NOMO-1 (cell line): ENCODE data around the gene PTPRT.
A peak's percentile ranks its signal among the peaks of the same experiment; 100 is the strongest.

Source experiments
- DNase-seq, 2 experiments: peaks; one replicate each; lab custom pipeline; 2025; ENCODE audit not compliant: unreplicated experiment in 2 of 2; lab: John Stamatoyannopoulos, UW

PTPRT gene

GRCh38 chr20:42587427-42587826, 602.3 kb downstream of the PTPRT start:
- DNase-seq: no peak

- DNase-seq: no peak
These were observed 608.4 kb downstream of the PTPRT start for GRCh38 chr20:42581311-42581710.

GRCh38 chr20:42576167-42576566, 613.5 kb downstream of the PTPRT start:
- DNase-seq: no peak

- no peak for DNase-seq
These were observed 617.2 kb downstream of the PTPRT start for GRCh38 chr20:42572320-42573016.

DNA sequence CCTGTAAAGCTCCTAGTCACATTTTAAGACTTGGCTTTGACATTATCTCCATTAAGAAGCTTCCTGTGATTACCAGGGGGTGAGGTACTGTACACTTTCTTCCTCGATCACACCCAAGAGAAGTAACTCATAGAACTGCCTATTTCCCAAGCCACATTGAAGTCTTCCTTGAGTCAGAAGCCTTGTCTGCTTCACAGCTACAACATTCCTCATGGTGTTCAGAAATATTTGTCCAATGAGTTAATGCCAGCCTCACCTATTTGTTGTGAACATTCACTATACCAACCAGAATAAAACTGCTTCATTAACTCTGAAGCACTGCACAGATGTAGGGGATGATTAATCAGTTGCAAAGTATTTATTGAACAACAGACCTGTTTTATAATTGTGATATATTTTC, 622.3 kb downstream of the PTPRT start:
- DNase-seq: no peak

DNA sequence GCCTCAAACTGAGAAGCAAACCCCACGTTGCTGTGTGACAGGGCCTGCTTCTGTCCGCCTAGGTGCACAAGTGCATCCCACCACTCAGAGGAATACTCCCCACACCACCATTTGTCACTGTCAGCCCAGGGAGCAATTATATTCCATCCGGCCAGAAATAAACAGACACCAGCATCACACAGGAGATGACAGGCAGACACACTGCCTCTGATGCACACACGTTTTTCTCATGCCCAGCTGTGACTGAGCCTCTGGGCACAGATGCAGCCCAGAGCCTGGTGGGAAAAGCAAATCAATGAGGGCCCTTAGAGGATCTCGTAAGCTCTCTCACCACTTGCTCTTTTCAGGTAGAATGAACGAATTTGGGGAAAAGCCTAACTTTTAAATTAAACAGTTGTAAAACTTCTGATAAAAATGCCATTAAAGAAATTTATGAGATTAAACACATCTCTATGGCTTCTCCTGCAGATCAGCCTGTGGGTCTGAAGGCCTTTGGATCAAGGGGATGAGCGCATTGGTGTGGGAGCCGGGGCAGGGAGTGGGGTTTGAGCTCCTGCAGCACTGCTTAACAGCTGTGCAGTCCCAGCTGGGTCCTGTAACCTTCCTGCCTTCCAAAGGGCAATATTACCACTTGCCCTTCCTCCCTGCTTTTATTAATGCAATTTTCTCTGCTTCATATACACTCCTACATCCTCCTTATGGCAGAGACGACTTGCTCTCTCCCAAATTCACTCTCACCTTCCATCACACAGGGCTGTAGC, 624.3 kb downstream of the PTPRT start:
- no peak for DNase-seq

- DNase-seq: no peak
These were observed 630.0 kb downstream of the PTPRT start for GRCh38 chr20:42559665-42560064.

GRCh38 chr20:42556575-42556974, 633.1 kb downstream of the PTPRT start:
- DNase-seq: no peak

- no peak for DNase-seq
These were observed 636.3 kb downstream of the PTPRT start for GRCh38 chr20:42553374-42553773.

DNA sequence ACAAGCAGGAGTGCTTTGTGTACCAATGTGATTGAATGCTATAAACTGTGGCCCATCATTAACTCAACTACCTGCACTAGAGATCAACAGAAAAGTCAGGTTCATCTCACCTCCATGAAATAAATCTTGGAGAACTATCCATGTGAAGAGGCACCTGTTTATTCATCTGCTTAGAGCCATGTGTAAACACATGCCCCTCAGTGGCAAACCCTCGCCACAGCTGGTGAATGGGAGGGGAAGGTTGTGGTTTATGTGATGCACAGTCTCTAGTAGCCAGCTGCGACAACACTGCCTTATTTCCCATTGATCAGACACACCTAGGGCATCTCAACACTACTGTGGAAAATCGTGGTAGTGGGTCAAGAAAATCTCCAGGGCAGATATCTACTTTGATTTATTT, 640.2 kb downstream of the PTPRT start:
- DNase-seq: no peak

DNA sequence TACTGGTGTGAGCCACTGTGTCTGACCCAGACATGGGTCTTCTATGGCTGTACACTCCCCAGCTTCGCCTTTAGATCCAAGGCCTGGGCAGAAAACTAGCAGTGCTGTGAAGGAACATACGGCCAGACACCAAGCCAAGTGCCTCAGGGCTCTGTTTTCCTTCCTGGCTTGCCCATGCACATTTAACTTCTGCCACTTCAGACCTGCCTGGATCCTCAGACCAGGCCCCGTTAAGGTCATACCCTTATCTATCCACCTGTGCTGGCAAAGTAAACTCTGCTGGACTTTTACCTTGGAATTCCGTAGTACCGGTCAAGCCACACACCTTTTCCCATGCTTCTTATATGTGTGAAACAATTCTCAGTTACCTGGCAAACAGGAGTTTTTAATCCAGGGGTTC, 644.8 kb downstream of the PTPRT start:
- DNase-seq: no peak

DNA sequence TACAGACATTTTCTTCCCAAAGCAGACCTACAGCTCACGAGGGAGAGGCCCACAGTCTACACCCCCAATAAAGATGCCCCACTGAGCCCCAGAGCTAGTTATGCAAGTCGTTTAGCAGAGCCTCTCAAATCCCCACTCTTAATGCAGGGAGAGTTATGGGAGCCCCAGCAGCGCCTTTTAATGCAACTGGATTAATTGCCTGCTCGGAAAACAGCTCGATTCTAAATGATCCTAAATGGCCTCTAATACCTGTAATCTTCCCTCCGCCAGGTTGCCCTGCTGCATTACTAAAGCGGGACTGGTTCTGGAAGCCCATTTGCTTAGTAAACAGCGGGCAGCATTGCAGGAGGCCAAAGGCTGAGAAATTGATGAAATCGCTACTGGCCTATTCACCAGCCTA, 656.9 kb downstream of the PTPRT start:
- no peak for DNase-seq

DNA sequence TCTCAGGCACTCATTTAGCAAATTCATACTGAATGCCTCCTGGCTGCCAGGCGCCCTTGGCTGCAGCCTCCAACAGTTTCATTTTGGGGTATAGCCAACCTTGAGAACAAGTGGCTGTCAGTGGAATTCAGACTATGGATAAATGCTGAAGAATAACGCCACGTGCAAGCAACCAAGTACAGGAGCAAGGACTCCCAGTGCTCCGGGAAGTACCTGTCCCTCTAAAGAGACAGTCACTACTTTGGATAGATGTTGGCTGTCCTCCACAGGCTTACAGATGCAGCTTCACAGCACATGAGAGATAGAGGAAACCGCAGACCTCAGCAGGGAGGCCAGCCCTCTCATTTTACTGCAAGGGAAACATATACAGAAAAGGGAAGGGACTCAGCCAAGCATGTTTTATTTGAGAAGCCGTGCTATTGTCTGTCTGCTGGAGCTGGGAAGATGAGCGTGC, 658.2 kb downstream of the PTPRT start:
- peak in 1 of 2 experiments; percentile 19 for DNase-seq

DNA sequence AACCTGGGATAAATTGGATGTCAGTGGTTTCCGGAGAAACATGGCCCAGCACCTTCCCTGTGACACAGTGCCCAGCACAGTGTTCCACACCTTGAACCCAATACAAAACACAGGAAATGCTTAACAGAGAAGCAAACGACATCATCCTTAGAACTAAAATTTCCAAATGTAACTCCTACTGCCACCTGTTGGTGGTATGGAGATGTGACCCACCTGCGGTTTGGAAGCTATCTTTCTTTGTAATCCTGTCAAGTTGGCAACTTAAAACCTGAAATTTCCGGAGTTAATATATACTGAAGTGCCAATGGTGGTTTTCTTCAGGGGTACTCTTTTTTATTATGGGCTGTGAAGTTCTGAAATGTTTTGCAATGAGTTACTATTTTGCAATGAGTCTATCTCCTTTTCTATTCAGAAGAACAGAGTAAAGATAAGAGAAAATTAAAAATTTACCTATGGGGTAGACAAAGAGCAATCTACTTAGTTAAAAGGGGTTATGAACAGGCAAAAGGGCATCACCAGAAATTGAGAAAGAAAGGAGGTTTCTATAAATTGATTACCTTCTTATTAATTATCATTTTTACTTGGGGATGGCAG, 658.8 kb downstream of the PTPRT start:
- DNase-seq: peak in 1 of 2 experiments; percentile 32

DNA sequence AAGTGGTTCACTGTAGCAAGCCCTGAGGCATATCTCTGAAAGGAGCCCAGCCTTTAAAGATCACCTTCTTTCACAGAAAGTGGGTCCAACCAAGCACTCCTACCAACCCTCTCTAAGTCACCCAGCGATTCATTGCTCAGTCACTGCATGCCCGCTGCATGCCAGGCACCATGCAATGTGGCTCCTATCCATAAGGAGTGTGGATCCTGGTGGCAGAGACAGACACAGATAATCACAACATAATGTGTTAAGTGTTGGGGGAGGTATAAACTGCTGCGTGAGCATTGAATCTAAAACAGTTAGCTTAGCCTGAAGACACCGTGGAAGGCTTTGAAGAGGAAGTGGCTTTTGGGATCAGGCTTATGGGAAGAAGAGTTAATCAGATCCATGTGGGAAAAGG, 659.5 kb downstream of the PTPRT start:
- DNase-seq: no peak

DNA sequence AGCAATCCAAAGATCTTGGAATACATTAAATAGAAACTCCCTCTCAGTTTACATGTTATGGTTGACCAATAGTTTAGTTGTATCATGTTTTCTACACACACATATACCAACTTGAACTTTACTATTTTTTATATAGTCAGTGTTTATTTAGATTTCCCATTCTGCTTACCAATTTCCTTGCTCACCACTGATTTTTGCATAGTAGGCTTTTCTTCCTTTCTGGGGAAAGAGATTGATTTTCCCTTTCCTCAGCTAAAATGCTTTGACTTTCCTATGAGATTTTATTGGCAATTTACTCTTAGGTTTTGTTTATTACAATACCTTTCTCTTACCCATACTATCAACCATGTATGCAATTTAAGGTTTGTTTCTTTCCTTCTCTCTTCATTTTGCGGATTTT, 665.6 kb downstream of the PTPRT start:
- DNase-seq: no peak

- no peak for DNase-seq
These were observed 673.0 kb downstream of the PTPRT start for GRCh38 chr20:42516692-42517091.

- DNase-seq: no peak
These were observed 679.0 kb downstream of the PTPRT start for GRCh38 chr20:42510686-42511085.

DNA sequence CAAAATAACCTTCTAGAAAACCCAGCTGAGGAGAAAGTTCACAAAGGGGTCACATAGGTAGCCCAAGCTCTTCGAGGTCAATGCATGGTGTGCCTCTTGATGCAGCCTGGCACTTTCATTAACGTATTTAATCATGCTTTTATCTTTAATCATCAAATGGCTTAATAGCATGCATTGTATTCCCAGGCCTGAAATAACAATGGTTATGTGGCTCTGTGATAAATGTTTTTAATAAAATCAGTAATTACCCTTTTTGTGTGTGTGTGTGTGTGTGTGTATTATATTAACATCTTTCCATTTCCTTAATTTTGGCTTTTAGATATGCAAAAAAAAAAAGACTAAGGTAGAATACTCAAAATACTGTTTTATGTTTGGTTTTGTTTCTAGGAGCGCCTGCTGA, 681.8 kb downstream of the PTPRT start:
- DNase-seq: no peak

DNA sequence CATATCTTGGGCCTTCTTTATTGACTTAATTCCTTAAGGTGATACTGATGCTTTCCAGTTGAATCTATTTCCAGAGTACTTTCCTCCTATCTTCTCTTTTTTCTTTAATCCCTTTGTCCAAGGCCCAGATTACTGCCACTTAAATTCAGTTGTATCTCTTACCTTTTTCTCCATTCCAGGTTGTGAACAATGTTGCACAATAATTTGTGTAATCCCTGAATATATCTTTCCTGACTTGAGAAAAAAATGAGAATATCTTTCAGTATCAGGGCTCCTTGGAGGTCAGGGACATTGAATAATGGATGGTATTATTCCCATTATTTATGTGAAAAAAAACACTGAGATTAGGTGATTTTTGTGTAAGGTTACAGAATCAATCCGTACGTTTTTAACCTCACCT, 683.3 kb downstream of the PTPRT start:
- no peak for DNase-seq

- DNase-seq: no peak
These were observed 687.1 kb downstream of the PTPRT start for GRCh38 chr20:42502591-42502990.

GRCh38 chr20:42496595-42496994, 693.1 kb downstream of the PTPRT start:
- DNase-seq: no peak
